Neural progenitor cell (in vitro differentiated cells): Measurements from ENCODE around the gene TMEM145.

Source experiments
- EZH2 ChIP-seq: fragments of 200-600 bp; sonication (generic); IDR thresholded peaks from 2 replicates; pipeline ENCODE4 v1.6.1; 2017; ENCODE audit warnings: antibody characterized with exemption, mild to moderate bottlenecking, moderate library complexity
- TF ChIP-seq, protein P1 (sequence below): fragments of 200-600 bp; sonication (generic); IDR thresholded peaks from 2 replicates; pipeline ENCODE4 v1.5.1; 2017; ENCODE audit warnings: antibody characterized with exemption, mild to moderate bottlenecking

GRCh38 chr19:42286349-42287016 is 26.6 kb upstream of the TMEM145 start:
- TF ChIP-seq, protein P1, sequence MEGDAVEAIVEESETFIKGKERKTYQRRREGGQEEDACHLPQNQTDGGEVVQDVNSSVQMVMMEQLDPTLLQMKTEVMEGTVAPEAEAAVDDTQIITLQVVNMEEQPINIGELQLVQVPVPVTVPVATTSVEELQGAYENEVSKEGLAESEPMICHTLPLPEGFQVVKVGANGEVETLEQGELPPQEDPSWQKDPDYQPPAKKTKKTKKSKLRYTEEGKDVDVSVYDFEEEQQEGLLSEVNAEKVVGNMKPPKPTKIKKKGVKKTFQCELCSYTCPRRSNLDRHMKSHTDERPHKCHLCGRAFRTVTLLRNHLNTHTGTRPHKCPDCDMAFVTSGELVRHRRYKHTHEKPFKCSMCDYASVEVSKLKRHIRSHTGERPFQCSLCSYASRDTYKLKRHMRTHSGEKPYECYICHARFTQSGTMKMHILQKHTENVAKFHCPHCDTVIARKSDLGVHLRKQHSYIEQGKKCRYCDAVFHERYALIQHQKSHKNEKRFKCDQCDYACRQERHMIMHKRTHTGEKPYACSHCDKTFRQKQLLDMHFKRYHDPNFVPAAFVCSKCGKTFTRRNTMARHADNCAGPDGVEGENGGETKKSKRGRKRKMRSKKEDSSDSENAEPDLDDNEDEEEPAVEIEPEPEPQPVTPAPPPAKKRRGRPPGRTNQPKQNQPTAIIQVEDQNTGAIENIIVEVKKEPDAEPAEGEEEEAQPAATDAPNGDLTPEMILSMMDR, result no peak
- TF ChIP-seq EZH2, result no peak
